Stimulated activated CD4-positive, alpha-beta T cell treated with anti-CD3 and anti-CD28 coated beads, Interleukin-15, amount 100 ng/mL, for 1 hour (primary cell): ENCODE measurements around the gene DCT.

Experiments
- DNase-seq, 2 donors: peaks; one replicate each; pipeline ENCODE4 v3.0.0-alpha.2; 2020; ENCODE audit warnings: low read depth in 1 of 2, low spot score in 1 of 2

DCT gene

DNA sequence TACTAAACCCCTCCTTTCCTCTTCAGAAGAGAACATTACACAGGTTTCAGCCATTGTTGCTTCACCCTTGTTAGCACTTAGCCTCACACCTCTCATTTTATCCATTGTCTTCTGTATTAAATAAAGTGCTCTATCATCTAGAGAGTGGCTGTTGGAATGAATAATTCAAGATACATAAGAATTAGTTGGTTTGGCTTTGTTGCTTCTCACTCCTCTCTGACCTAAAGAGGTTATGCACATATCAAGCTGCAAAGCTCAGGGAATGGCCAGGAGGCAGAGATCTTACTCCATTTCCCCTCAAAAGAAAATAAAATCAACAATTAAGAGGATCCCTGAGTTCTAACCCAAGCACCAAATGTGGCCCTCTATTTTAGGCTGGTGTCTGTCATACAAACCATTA, 79.7 kb downstream of the DCT start:
- no peak for DNase-seq

DNA sequence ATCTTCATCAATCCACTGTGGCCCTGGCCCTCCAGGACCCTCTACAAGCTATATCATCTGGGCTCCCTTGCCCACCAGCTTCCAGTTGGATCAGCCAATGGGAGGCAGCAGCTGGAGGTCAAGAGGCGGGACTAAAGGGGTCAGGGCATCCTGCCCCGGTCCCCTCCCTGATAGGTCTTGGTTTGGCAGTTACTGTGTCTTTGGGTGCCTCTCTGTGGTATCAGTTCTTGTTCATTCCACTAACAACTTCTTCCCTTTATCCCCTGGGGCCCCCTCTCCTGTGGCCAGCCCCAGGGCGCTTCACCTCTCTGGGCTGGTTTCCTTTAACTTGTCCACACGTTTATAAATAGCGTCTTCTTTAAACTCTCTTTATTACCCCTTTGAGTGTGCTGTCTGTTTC, 83.6 kb downstream of the DCT start:
- no peak for DNase-seq

DNA sequence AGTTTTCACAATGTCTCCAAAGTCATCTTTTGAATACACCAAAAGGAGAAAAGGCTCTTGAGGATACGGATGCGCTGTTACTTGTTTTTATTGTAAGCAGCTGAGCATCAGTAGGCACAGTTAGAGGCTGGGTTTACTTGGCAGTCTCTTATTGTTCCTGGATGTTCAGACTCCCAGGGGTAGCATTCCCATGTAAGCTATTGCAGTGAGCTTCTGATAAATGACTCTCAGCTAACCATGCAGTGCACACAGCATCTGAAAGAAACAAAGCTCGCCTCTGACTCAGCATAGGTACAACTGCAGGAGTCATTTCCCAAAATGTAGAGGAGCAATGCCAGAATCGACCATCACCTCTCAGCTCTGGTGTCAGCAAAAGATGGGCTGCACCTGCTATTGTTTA, 84.8 kb downstream of the DCT start:
- DNase-seq: no peak

DNA sequence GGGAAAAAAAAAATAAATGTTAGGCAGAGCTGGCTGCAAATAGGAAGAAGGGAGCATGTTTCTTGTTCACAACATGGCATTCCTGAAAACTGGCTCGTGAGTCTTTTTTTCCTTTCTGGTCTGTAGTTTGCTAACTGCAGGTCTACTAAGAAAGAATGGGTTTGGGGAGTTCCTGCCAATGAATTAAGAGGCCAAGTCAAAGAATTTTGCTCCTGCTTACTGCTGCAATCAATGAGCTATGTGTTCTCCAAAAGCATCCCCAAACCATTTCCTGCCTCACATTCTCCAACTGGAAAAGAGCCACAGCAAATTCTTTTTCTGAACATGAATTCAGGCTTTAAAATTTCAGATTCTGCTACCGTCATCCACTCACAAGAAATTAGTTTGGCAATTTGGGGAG, 88.6 kb downstream of the DCT start:
- no peak for DNase-seq

DNA sequence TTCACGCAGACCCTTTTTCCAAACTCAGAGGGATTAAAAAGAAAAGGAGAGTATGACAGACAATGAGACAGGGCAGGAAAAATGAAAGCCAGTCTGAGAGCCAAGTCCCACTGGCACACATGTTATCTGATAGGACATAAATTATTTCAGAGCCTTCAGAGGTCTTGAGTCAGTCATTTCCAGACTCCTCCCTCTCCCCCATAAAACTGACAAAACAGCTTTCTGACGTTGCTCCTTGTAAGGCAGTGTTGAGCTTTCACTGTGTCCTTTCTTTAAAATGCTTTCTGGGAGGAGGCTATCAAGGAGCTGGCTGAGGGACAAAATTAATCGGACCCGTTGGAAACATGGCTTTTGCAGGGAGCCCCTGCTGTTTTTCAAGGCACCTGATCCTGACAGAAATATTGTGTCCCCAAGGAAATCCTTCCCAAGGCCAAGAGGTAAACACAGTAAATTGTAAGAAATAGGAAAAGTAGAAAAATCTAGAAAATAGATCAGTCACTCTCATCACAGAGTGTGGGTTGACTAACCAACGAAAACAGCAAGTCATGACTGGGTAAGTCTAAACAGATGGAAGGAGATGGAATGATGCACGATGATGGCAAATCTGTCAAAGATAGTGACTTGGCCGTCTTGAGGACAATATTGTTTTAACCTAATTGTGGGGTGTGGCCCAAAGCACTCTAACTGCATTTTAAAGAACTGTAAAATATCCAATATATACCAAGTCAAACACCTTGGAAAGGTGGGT, 89.7 kb downstream of the DCT start:
- no peak for DNase-seq

DNA sequence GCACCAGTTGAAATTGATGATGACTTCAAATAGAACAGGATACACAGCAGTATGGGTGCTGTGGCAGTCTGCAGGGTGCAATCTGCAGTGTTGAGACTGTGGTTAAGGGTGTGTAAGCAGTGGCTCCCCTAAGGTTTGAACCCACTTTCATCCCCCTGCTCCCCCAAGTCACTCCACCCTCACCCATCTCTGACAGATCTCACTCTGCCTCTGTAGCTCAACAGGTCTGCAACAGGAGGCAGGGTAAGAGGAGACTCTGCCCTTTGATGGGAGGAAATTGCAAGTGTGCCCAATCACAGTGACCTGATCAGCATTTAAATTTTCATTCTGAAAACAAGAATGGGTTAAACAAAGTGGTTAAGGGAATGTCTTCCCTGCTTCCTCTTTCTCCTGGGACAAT, 92.4 kb downstream of the DCT start:
- no peak for DNase-seq
